Thyroid gland (tissue), 4 donors: ENCODE results near the gene PAAF1.

ENCODE experiments used
- POLR2A ChIP-seq, 2 donors: fragments of 450-650 bp; IDR thresholded peaks; one replicate each; pipeline ENCODE4 v1.6.1; 2017; ENCODE audit warnings: antibody characterized with exemption in 2 of 2, mild to moderate bottlenecking in 2 of 2, moderate library complexity in 1 of 2
- TF ChIP-seq, protein P1 (sequence below), 6 experiments: fragments of 200-600 bp in 3 of 6; fragments of 450-650 bp in 3 of 6; sonication (generic) in 3 of 6; IDR thresholded peaks; one replicate each; pipeline ENCODE4 v1.5.1; 2016 to 2019; ENCODE audit warnings: antibody characterized with exemption in 6 of 6, mild to moderate bottlenecking in 2 of 6, inconsistent platforms in 1 of 6, moderate library complexity in 1 of 6

DNA sequence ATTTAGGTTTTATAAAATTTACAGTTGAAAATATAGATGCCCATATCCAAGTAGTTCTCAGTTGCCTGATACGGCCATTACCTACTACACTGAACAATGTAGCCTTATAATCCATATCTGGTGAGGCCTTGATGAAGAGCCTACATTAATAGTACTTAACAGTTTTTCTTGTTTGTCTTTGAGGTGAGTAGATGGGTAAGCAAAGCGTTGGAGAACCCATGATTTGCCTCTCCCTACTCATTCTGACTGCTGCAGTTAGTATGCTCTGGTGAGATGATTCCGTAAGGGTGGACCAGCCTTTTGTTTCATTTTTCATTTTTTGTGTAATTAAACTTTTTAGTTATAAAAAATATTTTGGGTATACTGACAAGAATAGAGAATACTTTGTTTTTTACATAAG lies 11.4 kb downstream of the PAAF1 start:
- no peak for TF ChIP-seq POLR2A (IDR thresholded peaks at IDR 0.05)
- TF ChIP-seq, protein P1, sequence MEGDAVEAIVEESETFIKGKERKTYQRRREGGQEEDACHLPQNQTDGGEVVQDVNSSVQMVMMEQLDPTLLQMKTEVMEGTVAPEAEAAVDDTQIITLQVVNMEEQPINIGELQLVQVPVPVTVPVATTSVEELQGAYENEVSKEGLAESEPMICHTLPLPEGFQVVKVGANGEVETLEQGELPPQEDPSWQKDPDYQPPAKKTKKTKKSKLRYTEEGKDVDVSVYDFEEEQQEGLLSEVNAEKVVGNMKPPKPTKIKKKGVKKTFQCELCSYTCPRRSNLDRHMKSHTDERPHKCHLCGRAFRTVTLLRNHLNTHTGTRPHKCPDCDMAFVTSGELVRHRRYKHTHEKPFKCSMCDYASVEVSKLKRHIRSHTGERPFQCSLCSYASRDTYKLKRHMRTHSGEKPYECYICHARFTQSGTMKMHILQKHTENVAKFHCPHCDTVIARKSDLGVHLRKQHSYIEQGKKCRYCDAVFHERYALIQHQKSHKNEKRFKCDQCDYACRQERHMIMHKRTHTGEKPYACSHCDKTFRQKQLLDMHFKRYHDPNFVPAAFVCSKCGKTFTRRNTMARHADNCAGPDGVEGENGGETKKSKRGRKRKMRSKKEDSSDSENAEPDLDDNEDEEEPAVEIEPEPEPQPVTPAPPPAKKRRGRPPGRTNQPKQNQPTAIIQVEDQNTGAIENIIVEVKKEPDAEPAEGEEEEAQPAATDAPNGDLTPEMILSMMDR (IDR thresholded peaks at IDR 0.05), result no peak
